Measurements from ENCODE around the gene CENPF.

DNA sequence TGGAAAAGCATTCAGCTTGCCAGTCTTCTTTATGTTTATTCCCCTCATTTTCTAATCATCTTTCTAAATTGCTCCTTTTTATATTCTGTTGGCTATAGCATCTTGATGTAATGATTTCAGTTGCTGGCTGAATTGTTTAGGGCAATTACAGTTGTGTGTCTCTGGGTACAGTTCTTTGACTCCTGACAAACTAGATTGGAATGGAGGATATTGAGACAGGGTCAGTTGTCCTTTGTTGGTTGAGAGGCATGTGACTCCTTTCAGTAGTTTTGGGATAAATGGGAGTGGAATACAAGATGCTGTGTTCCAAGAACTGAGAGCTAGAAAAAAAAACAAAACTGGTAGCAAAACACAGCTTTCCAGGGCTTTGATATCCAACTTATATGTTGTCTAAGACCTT is 1.5 kb downstream of the CENPF start:
- TF ChIP-seq, protein P1, sequence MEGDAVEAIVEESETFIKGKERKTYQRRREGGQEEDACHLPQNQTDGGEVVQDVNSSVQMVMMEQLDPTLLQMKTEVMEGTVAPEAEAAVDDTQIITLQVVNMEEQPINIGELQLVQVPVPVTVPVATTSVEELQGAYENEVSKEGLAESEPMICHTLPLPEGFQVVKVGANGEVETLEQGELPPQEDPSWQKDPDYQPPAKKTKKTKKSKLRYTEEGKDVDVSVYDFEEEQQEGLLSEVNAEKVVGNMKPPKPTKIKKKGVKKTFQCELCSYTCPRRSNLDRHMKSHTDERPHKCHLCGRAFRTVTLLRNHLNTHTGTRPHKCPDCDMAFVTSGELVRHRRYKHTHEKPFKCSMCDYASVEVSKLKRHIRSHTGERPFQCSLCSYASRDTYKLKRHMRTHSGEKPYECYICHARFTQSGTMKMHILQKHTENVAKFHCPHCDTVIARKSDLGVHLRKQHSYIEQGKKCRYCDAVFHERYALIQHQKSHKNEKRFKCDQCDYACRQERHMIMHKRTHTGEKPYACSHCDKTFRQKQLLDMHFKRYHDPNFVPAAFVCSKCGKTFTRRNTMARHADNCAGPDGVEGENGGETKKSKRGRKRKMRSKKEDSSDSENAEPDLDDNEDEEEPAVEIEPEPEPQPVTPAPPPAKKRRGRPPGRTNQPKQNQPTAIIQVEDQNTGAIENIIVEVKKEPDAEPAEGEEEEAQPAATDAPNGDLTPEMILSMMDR (conservative IDR thresholded peaks at IDR 0.05), result no peak
- no peak for TF ChIP-seq ZFX (IDR thresholded peaks at IDR 0.05)

All from C4-2B (cell line).